ENCODE measurements around the gene LAD1. TPM values are rescaled to one million over a fixed set of nuclear protein-coding genes. Genes with fewer than 3 reads are reported as not detected.

LAD1 gene
- total and polyA plus RNA-seq, 2 of the 13 experiments (the other 11 are each of a cell fraction or from before 2014, with no cell fraction given), result 10.8 to 65.6 TPM

DNA sequence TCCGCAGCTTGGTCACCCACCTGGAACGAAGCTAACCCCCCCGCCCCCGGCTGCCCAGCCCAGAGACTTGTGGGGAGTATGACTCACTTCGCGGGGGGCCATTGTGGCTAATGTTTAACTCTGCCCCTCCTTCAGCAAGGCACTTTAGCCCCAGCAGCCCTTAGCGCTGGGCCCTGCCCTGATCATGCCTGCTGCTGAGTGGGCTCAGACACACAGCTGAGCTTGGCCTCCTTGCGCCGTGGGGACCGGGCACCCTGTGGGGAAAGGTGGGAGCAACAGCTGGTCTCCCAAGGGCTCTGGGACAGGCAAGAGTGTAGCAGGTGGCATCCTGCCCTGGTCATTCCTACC is 6.3 kb upstream of the LAD1 start (continued):
- TF ChIP-seq ZNF746 (CRISPR knock-in tag; IDR thresholded peaks at IDR 0.05) (no peak), ZNF282 (IDR thresholded peaks at IDR 0.05; ENCODE audit: partially characterized antibody) (no peak), XBP1 (CRISPR knock-in tag; IDR thresholded peaks at IDR 0.05) (no peak), ZNF30 (CRISPR knock-in tag; IDR thresholded peaks at IDR 0.05) (no peak), ATRX (CRISPR knock-in tag; IDR thresholded peaks at IDR 0.05; ENCODE audit: borderline replicate concordance) (no peak), ZBTB21 (CRISPR knock-in tag; IDR thresholded peaks at IDR 0.05) (no peak)

DNA sequence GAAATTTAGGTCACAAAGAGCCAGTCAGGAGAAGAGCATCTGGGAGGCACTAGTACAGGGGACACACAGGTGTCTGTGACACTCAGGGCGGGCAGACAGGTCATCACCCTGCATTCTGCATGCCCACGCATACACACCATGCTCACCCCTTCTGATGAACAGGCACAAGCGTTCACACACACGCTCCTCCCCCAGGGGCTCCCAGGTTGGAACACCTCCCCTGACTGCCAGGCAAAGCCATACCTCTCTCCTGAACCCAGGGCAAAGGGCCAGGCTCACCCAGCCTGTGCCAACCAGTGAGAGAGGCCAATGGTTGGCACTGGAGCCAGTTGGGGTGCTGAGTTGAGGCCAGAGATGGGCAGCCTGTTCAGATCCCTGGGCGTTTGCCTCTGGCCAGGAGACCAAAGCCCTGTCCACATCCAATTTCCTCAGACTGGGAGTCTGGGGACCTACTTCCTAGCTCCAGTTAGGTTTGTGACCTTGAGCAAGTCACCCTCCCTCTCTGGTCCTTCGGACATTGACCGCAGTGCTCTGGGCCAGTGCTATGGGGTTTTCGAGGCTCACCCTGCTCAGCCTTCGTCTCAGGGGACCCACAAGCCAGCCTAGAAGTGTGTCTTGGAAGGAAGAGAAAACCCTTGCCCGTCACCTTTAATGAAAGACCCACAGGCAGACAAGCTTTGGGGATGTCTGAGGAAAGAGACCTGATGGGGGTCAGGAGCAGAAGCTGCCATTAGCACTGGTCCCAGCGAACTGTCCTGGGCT is 5.8 kb upstream of the LAD1 start:
- no peak overlapping the region for H2AFZ ChIP-seq (ENCODE audit: low read length)
- H3K4me3 ChIP-seq (replicated peaks in 1 of 3; ENCODE audit: insufficient read depth in 1 of 3, low read depth in 2 of 3, low read length in 3 of 3), result peak overlapping the region in 1 of 3 experiments; percentile 54; a peak in 2 of 6 replicates
- H3K79me2 ChIP-seq (ENCODE audit: insufficient read depth, low read length), result no peaks in the 10 kb centered on the region
- POLR2A ChIA-PET, result interaction anchor here (0.8 to 3.7 kb wide), 12 partner anchors 8 to 234 kb away, joined by 3 to 40 read pairs (median 7); partner anchors contain the start of gene PHLDA3
- DNase-seq (ENCODE audit: low spot score) (no peak), FAIRE-seq (no peak), ATAC-seq (peak; percentile 16)
- 20% methylated on average over 5 of the region's 11 CpGs for WGBS (ENCODE audit: low lambda C conversion rate)
- H4K20me1 ChIP-seq (ENCODE audit: insufficient read depth, low read length), result no peaks in the 10 kb centered on the region
- peak overlapping the region; percentile 20; the same call in 1 of the 2 replicates for H3K9ac ChIP-seq (ENCODE audit: insufficient read depth, low read depth, low read length)
- no peaks in the 10 kb centered on the region for H3K9me3 ChIP-seq (ENCODE audit: low read length)
- H3K4me2 ChIP-seq (ENCODE audit: low read depth, low read length), result peak overlapping the region; percentile 76
- no peaks in the 10 kb centered on the region for H3K36me3 ChIP-seq (replicated peaks in 1 of 2; ENCODE audit: control insufficient read depth in 1 of 2, insufficient read depth in 2 of 2, low read length in 2 of 2)
- peaks cover 69% of the 10 kb centered on the region for H3K4me1 ChIP-seq (ENCODE audit: insufficient read depth, low read length)
- in situ Hi-C loops (cut with HindIII; ENCODE audit: extremely low pct_ligation_motif_present, low pct_unique_long_range_greater_than_20kb), result no loop called here
- BruUV-seq (replicated peaks), result no TSS peak
- intact Hi-C loops (cut with micrococcal nuclease; ENCODE audit: unreplicated experiment), result loop anchor here (1.0 kb wide), 1 partner anchor 9 kb away; no protein-coding TSS in a partner anchor
- peak overlapping the region; percentile 49 for H3K27ac ChIP-seq (ENCODE audit: extremely low read length, insufficient read depth, low read length)
- CTCF ChIA-PET (ENCODE audit: low intra/inter-chr PET ratio, low total read pairs), result no interaction called here
- H3K27me3 ChIP-seq (ENCODE audit: control insufficient read depth in 1 of 2, insufficient read depth in 2 of 2, low read length in 2 of 2), result no peaks in the 10 kb centered on the region
- TF ChIP-seq ZNF101 (CRISPR knock-in tag; IDR thresholded peaks at IDR 0.05; ENCODE audit: borderline replicate concordance, low read depth), result no peak
- 0 out of 2 replicates have a peak, but pooled peaks have one; percentile 24 for TF ChIP-seq NFATC3 (CRISPR knock-in tag; IDR thresholded peaks at IDR 0.05)
- TF ChIP-seq, protein P1, sequence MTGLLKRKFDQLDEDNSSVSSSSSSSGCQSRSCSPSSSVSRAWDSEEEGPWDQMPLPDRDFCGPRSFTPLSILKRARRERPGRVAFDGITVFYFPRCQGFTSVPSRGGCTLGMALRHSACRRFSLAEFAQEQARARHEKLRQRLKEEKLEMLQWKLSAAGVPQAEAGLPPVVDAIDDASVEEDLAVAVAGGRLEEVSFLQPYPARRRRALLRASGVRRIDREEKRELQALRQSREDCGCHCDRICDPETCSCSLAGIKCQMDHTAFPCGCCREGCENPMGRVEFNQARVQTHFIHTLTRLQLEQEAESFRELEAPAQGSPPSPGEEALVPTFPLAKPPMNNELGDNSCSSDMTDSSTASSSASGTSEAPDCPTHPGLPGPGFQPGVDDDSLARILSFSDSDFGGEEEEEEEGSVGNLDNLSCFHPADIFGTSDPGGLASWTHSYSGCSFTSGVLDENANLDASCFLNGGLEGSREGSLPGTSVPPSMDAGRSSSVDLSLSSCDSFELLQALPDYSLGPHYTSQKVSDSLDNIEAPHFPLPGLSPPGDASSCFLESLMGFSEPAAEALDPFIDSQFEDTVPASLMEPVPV (CRISPR knock-in tag; IDR thresholded peaks at IDR 0.05), result 0 out of 2 replicates have a peak, but pooled peaks have one; percentile 10
- 0 out of 2 replicates have a peak, but pooled peaks have one; percentile 38 for TF ChIP-seq SP4 (CRISPR knock-in tag; IDR thresholded peaks at IDR 0.05)
- TF ChIP-seq HNF4A (CRISPR knock-in tag; IDR thresholded peaks at IDR 0.05), result peak; percentile 22
- no peak for TF ChIP-seq FOXM1 (CRISPR knock-in tag; IDR thresholded peaks at IDR 0.05)
- no peak for TF ChIP-seq SMAD9 (CRISPR knock-in tag; IDR thresholded peaks at IDR 0.05)
- peak; percentile 36 for TF ChIP-seq ASH2L (IDR thresholded peaks at IDR 0.05; ENCODE audit: insufficient read length, low read depth, low read length)
- TF ChIP-seq, protein P2, sequence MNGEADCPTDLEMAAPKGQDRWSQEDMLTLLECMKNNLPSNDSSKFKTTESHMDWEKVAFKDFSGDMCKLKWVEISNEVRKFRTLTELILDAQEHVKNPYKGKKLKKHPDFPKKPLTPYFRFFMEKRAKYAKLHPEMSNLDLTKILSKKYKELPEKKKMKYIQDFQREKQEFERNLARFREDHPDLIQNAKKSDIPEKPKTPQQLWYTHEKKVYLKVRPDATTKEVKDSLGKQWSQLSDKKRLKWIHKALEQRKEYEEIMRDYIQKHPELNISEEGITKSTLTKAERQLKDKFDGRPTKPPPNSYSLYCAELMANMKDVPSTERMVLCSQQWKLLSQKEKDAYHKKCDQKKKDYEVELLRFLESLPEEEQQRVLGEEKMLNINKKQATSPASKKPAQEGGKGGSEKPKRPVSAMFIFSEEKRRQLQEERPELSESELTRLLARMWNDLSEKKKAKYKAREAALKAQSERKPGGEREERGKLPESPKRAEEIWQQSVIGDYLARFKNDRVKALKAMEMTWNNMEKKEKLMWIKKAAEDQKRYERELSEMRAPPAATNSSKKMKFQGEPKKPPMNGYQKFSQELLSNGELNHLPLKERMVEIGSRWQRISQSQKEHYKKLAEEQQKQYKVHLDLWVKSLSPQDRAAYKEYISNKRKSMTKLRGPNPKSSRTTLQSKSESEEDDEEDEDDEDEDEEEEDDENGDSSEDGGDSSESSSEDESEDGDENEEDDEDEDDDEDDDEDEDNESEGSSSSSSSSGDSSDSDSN (CRISPR knock-in tag; IDR thresholded peaks at IDR 0.05), result peak; percentile 18; the same call in 1 of the 2 replicates
- TF ChIP-seq, protein P3, sequence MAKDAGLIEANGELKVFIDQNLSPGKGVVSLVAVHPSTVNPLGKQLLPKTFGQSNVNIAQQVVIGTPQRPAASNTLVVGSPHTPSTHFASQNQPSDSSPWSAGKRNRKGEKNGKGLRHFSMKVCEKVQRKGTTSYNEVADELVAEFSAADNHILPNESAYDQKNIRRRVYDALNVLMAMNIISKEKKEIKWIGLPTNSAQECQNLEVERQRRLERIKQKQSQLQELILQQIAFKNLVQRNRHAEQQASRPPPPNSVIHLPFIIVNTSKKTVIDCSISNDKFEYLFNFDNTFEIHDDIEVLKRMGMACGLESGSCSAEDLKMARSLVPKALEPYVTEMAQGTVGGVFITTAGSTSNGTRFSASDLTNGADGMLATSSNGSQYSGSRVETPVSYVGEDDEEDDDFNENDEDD (CRISPR knock-in tag; IDR thresholded peaks at IDR 0.05; ENCODE audit: borderline replicate concordance), result no peak
- 0 out of 2 replicates have a peak, but pooled peaks have one; percentile 26 for TF ChIP-seq MTF2 (CRISPR knock-in tag; IDR thresholded peaks at IDR 0.05; ENCODE audit: borderline replicate concordance)
- TF ChIP-seq ZNF670 (CRISPR knock-in tag; IDR thresholded peaks at IDR 0.05; ENCODE audit: borderline replicate concordance), result 0 out of 2 replicates have a peak, but pooled peaks have one; percentile 21

Data from HepG2 (cell line).